Putamen (tissue), 1 donor: ENCODE data around the gene NDUFB6.
"Not testable (repeated sequence)": the region's sequence is repeated elsewhere in the genome, so short reads cannot be mapped to it uniquely, and the experiment has no call there.

Experiments
- DNase-seq: peaks from one replicate; pipeline ENCODE4 v3.0.0-alpha.2; 2016; ENCODE audit warnings: low spot score

The NDUFB6 gene

DNA sequence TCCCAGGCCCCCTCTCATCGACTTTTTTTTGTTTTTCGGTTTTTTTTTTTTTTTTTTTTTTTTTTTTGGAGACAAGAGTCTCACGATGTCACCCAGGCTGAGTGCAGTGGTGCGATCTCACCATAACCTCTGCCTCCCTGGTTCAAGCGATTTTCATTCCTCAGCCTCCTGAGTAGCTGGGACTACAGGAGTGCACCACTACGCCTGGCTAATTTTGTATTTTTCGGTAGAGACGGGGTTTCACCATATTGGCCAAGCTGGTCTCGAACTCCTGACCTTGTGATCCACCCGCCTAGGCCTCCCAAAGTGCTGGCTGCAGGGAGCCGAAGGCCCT lies 48.4 kb downstream of the NDUFB6 start:
- DNase-seq: not testable (repeated sequence)

DNA sequence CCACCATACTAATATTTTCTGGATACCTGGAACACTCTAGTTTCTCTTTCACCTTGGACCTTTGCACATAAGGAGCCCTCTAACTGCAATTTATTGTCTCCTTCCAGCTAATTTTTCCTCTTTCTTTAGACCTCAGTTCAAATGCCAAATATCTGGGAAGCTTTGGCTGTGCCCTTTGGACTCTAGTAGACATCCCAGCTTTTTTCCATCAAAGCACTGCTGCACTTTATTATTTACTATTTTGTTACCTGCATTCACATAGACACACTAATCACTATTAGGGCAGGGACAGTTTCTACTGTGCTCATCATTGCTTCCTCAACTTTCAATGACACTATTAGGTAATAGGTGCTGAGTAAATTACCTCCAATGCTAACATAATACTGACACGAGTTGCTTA lies 49.0 kb downstream of the NDUFB6 start:
- DNase-seq: no peak

DNA sequence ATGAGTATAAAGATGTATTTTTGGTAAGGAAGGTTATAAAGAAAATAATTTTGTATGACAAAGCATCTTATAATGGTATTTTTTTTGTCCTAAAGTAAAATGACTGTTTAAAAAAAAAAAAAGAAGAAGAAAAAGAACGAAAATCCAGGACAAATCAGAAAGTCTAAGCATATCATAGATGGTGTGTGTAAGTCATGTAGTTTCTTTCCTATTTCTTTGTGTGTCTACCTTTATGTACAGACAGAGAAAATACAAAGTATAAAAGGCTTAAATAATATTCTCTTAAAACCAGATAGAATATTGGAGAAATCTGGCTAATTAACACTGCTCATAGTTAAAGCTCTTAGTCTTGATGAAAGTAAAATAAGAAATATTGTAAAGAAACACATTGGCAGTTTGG lies 54.7 kb downstream of the NDUFB6 start:
- no peak for DNase-seq

DNA sequence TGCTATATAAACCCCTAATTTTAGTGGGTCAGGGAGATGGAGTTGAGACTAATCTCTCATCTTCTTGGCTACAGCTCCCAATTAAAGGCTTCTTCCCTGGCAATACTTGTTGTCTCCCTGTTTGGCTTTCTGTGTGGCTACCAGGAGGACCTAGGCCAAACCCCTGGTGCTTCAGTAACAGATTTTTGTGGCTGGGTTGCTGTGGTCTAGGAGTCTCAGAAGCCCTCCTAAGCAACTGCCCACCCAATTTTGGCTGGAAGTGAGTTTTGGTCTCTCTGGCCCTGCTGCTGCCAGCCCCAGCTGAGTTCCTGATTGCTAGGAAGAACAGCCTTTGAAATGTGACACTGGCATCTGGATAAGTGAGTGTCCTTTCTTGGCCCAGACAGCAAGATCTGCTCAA lies 56.7 kb downstream of the NDUFB6 start:
- DNase-seq: no peak

DNA sequence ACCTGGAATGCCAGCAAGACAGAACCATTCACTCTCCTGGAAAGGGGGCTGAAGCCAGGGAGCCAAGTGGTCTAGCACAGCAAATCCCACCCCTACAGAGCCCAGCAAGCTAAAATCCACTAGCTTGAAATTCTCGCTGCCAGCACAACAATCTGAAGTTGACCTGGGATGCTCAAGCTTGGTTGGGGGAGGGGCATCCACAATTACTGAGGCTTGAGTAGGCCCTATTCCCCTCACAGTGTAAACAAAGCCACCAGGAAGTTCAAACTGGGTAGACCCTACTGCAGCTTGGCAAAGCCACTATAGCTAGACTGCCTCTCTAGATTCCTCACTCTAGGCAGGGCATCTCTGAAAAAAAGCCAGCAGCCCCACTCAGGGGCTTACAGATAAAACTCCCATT lies 64.2 kb downstream of the NDUFB6 start:
- DNase-seq: no peak

DNA sequence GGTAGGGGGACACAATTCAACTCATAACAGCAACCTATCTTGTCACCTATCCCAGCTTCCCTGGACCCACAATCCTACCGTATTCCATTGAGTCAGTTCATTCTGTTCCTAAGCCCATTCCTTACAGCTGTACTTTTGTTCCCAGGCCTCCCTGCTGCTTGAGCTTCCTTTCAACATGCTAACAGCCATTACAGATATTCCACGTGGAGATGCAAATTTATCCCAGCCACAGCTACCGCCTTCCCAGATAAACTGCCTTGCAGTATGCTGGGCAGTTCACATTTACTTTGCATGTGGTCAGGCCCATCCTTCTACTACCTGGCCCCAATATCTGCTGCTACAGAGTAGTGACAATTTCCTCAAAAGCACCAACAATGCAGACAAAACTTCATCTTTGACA lies 70.0 kb downstream of the NDUFB6 start:
- DNase-seq: no peak
